ENCODE measurements around the gene CTRB1.

Gene CTRB1

DNA sequence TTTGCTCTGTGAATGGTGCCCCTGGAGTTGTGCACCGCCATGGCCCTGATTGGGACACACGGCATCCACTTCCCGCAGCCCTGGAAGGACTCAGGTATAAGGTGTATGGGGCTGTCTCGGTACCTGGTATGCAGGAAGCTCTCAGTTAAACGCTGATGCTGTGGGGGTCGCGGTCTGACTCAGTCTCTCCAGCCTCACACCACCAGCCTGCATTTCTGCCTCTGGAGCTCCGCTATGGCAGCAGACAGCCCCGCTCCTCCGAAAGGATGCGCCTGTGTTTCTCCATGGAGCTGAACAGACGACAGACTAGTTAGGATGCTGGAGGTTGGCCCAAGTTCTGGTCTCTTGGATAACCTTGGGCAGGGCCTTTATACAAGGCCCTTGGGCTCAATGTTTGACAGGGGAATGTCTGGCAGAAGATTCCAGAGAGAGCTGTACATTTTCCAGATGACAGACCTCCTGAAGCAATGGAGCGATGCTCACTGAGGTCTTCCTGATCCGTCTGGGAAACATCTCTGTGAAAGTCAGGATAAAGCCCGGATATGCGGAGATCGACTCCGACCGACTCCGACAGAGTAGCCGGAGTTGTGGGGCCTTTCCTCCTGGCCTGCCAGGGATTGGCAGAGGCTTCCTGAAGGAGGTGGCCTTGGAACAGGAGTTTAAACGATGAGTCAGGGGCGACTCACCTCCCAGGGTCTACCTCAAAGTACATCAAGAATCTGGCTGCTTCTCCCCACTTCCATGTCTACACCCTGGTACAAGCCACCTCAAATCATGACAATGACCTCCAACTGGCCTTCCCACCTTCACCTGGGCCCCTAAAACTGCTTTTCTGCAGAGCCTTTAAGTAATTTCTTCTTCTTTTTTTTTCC lies 54.5 kb downstream of the CTRB1 start:
- no peak for DNase-seq
